HEK293T (cell line): ENCODE data around the gene LRP1B.

Experiments
- CTCF ChIA-PET: fragments of 350-600 bp; formaldehyde crosslinking; extraction: SDS; loops from one replicate; lab custom pipeline; 2021; ENCODE audit warnings: antibody characterized with exemption, inconsistent platforms; lab: Yijun Ruan, JAX
- POLR2A ChIA-PET: fragments of 350-600 bp; formaldehyde crosslinking; extraction: SDS; loops from one replicate; lab custom pipeline; 2020; ENCODE audit warnings: antibody characterized with exemption, inconsistent platforms; lab: Yijun Ruan, JAX
- DNase-seq: peaks from one replicate; pipeline ENCODE4 v3.0.0; 2012; ENCODE audit warnings: mixed read lengths; ENCODE audit errors: extremely low spot score
- ARNT ChIP-seq: fragments of 450-650 bp; IDR thresholded peaks from 2 replicates; pipeline ENCODE4 v1.6.1; 2017; ENCODE audit warnings: mild to moderate bottlenecking
- BHLHE40 ChIP-seq: fragments of 450-650 bp; IDR thresholded peaks from 2 replicates; pipeline ENCODE4 v1.6.1; 2016; ENCODE audit warnings: mild to moderate bottlenecking, moderate library complexity, borderline replicate concordance
- CTBP1 ChIP-seq: fragments of 450-650 bp; IDR thresholded peaks from 2 replicates; pipeline ENCODE4 v1.6.1; 2016; ENCODE audit warnings: borderline replicate concordance
- ELF4 ChIP-seq: fragments of 450-650 bp; IDR thresholded peaks from 2 replicates; pipeline ENCODE4 v1.6.1; 2017; ENCODE audit warnings: antibody characterized with exemption
- FOXA1 ChIP-seq: fragments of 450-650 bp; IDR thresholded peaks from 2 replicates; pipeline ENCODE4 v1.6.1; 2016; ENCODE audit warnings: mild to moderate bottlenecking
- FOXK2 ChIP-seq: fragments of 450-650 bp; IDR thresholded peaks from 2 replicates; pipeline ENCODE4 v1.6.1; 2016; ENCODE audit warnings: mild to moderate bottlenecking
- FOXM1 ChIP-seq: fragments of 450-650 bp; IDR thresholded peaks from 2 replicates; pipeline ENCODE4 v1.6.1; 2017; ENCODE audit warnings: mild to moderate bottlenecking, borderline replicate concordance
- HDGF ChIP-seq: fragments of 450-650 bp; IDR thresholded peaks from 2 replicates; pipeline ENCODE4 v1.6.1; 2017; ENCODE audit warnings: antibody characterized with exemption, borderline replicate concordance
- L3MBTL2 ChIP-seq: fragments of 450-650 bp; conservative IDR thresholded peaks from 2 replicates; pipeline ENCODE4 v1.6.1; 2016; ENCODE audit warnings: mild to moderate bottlenecking
- LEF1 ChIP-seq: fragments of 450-650 bp; IDR thresholded peaks from 2 replicates; pipeline ENCODE4 v1.6.1; 2017; ENCODE audit warnings: mild to moderate bottlenecking, borderline replicate concordance
- NFRKB ChIP-seq: fragments of 450-650 bp; IDR thresholded peaks from 2 replicates; pipeline ENCODE4 v1.6.1; 2016; ENCODE audit warnings: mild to moderate bottlenecking, moderate library complexity
- SP1 ChIP-seq: fragments of 450-650 bp; IDR thresholded peaks from 2 replicates; pipeline ENCODE4 v1.6.1; 2017
- SUZ12 ChIP-seq: fragments of 450-650 bp; IDR thresholded peaks from 2 replicates; pipeline ENCODE4 v1.6.1; 2016; ENCODE audit warnings: mild to moderate bottlenecking
- TARDBP ChIP-seq: fragments of 450-650 bp; IDR thresholded peaks from 2 replicates; pipeline ENCODE4 v1.6.1; 2016
- ZNF384 ChIP-seq: fragments of 450-650 bp; IDR thresholded peaks from 2 replicates; pipeline ENCODE4 v1.6.1; 2016
- TF ChIP-seq, protein P1 (sequence below): fragments of 450-650 bp; IDR thresholded peaks from 2 replicates; pipeline ENCODE4 v1.6.1; 2016

LRP1B gene

DNA sequence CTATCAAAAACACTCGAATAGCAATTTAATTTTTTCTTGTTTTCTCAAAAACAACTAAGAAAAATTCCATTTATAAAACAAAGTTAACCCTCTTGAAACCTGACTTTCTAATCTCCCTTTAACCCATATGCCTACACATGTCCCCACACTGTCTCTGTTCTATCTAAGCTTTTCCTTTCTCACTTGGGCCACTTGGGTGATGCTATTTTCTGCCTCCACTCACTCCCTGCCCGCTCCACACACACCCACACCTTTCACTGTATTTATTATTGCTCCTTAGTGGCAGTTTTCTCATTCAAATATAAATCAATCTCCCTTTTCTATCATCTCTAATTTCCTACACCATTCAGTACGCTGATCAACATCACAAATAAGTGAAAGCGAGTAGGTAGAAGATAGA, 531.1 kb downstream of the LRP1B start:
- TF ChIP-seq, protein P1, sequence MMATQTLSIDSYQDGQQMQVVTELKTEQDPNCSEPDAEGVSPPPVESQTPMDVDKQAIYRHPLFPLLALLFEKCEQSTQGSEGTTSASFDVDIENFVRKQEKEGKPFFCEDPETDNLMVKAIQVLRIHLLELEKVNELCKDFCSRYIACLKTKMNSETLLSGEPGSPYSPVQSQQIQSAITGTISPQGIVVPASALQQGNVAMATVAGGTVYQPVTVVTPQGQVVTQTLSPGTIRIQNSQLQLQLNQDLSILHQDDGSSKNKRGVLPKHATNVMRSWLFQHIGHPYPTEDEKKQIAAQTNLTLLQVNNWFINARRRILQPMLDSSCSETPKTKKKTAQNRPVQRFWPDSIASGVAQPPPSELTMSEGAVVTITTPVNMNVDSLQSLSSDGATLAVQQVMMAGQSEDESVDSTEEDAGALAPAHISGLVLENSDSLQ: no peak
- TF ChIP-seq TARDBP: no peak
- no peak for TF ChIP-seq ZNF384
- no peak for TF ChIP-seq FOXA1
- TF ChIP-seq ARNT: no peak
- TF ChIP-seq FOXM1: no peak
- no peak for DNase-seq
- ChIA-PET POLR2A (no interaction called here), CTCF (no interaction called here)

DNA sequence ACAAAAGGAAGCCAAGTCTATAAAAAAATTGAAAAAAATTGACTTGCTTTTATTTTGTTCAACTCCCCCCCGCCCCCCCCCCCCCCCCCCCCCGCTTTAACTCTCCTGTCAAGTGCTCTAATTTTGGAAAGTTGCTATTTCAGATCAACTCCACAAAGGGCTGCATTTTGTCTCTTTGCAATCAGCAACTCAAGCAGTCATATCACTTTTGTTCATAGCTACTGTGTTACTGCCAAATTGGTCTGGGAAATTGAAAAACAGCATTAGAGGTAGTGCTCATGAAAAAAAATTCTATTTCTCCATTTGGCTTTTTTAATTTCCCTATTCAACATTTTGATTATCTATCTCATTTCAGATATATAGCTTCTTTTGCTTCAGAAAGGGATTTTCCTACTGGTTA, 531.8 kb downstream of the LRP1B start:
- CTCF ChIA-PET: interaction anchor here (0.5 kb wide), 1 partner anchor 1884 kb away, joined by 3 read pairs; no protein-coding TSS in a partner anchor
- POLR2A ChIA-PET: no interaction called here
- TF ChIP-seq CTBP1 (no peak), FOXA1 (no peak), SUZ12 (no peak), FOXK2 (no peak)
- DNase-seq: no peak

DNA sequence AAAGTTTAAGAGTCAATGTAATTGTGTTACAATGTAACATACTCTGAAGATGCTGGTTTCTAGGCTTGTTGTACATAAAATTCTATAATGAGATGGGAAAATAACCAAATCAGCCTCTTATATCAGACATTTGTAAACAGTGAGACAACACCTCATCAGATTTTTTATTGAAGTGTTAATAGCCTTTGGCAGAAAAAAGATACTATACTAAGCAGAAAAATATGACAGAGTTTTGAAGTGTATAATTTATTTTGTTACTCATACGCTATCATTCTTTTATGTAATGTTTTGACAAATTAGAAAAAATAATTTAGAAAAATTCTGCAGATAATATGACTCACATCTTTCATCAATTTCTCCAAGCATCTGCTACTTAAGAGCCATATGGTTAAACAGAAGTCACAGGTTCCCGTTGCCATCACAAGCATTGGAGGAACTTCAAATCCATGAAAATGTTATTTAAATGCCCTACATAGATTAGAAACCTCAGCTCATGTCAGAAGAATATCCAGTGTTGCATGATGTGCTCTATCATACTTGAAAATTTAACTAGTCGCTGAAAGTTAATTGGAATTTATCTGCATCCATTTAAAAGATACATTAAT, 535.4 kb downstream of the LRP1B start:
- TF ChIP-seq SUZ12 (no peak), HDGF (no peak), FOXA1 (no peak), FOXK2 (no peak), NFRKB (no peak), ZNF384 (no peak), BHLHE40 (no peak), FOXM1 (no peak), L3MBTL2 (no peak), CTBP1 (no peak), LEF1 (no peak), TARDBP (no peak), ARNT (no peak), ELF4 (no peak), SP1 (no peak)
- TF ChIP-seq, protein P1: no peak
- POLR2A ChIA-PET: no interaction called here
- CTCF ChIA-PET: no interaction called here
- DNase-seq: no peak

DNA sequence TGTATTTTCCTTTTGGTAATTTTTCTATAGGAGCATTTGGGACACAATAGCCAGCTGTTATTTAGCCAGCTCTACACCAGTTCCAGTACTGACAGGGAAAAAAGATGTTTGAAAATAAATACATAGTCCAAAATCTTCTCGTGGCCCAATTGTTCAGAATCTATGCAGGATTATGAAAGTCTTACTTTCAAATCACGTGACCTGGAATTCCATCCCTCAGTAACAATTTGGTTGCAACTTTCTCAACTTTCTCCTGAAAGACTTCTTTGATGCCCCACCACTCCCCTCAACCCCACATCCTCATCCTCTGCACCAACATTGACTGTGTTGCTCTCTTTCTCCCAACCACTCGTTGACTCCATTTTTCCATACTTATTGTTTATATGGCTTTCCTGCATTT, 539.0 kb downstream of the LRP1B start:
- TF ChIP-seq, protein P1: no peak
- TF ChIP-seq CTBP1 (no peak), ARNT (no peak), BHLHE40 (no peak), NFRKB (no peak), FOXK2 (no peak), SUZ12 (no peak), SP1 (no peak), L3MBTL2 (no peak), FOXM1 (no peak), HDGF (no peak), ELF4 (no peak), ZNF384 (no peak), LEF1 (no peak), TARDBP (no peak)
- no peak for DNase-seq
- POLR2A ChIA-PET: no interaction called here
- CTCF ChIA-PET: no interaction called here

DNA sequence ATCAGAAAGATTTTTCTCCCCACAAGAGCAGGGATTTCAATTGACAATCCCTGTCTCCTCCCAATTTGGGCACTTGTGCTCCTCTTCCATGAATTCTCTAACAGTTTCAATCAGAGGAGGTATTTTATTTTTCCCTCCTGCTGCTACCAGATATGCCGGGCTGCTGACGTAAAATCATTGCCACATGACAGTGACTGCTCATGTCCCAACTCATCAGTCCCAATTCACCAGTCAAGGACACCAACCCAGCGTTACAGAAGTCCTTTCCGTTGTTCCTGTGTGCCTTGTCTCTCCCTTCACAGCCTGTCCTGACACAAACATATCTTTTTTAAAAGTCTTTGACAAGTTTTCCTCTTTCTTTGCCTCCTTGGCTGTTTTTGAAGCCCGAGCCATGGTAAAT, 540.2 kb downstream of the LRP1B start:
- POLR2A ChIA-PET: no interaction called here
- CTCF ChIA-PET: no interaction called here
- TF ChIP-seq FOXA1 (no peak), L3MBTL2 (no peak), SUZ12 (no peak), BHLHE40 (no peak), CTBP1 (no peak), ZNF384 (no peak), FOXK2 (no peak), NFRKB (no peak), HDGF (no peak)
- TF ChIP-seq, protein P1: no peak
- no peak for DNase-seq

DNA sequence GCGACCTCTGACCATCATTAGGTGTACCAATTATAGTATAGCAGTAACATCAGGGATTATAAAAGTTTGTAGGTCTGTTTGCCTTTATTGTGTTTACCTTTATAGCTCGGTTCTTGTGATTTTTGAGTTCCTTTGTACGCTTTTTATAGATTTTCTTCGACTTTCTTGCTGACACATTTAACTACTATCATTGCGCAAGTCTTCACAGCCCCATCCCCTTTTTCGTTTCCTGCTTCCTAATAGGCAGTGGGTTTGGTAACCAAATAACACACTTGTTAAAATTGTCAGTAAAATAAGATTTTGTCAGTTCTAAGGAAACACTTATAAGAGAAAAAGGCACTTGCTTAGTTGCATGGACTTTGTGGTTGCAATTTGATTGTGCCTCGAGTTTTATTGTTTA, 541.5 kb downstream of the LRP1B start:
- DNase-seq: no peak
- TF ChIP-seq HDGF (no peak), SUZ12 (no peak), SP1 (no peak), L3MBTL2 (peak; percentile 26; the same call in 1 of the 2 replicates)
- CTCF ChIA-PET: no interaction called here
- POLR2A ChIA-PET: no interaction called here

DNA sequence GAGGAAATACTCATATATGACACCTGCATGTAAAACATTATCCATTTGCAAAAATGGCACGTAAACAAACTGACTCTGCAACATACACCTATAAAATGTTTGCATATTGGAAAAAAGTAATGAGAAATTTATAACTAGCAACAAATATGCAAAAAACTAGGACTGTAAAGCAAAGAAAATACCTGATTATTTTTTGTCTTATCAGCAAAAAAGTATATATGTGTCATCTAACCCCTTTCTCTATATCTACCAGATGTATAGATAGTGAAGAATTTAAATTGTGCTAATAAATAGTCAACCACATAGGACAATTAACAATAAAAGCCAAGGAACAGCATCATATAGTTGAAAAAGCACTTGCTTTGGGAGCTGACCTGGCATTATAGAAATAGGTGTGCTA, 543.8 kb downstream of the LRP1B start:
- ChIA-PET CTCF (no interaction called here), POLR2A (no interaction called here)
- no peak for TF ChIP-seq L3MBTL2
- no peak for TF ChIP-seq HDGF
- TF ChIP-seq, protein P1: no peak
- TF ChIP-seq SP1: no peak
- no peak for TF ChIP-seq ARNT
- no peak for TF ChIP-seq SUZ12
- TF ChIP-seq FOXA1: no peak
- TF ChIP-seq ELF4: no peak
- TF ChIP-seq FOXM1: no peak
- no peak for TF ChIP-seq ZNF384
- no peak for TF ChIP-seq BHLHE40
- no peak for TF ChIP-seq NFRKB
- no peak for DNase-seq
